H1 (cell line): Measurements from ENCODE around the gene RRM2. TPM values are rescaled to one million over a fixed set of nuclear protein-coding genes. Genes with fewer than 3 reads are reported as not detected.

Experiments used
- CREB1 ChIP-seq: IDR thresholded peaks from 2 replicates; pipeline ENCODE4 v1.6.1; 2012; ENCODE audit warnings: inconsistent platforms
- MAFK ChIP-seq: IDR thresholded peaks from 2 replicates; pipeline ENCODE4 v1.6.1; 2012; ENCODE audit warnings: low read depth, mild to moderate bottlenecking, improper control_type of control experiment, low read length
- TAF1 ChIP-seq: IDR thresholded peaks from 2 replicates; pipeline ENCODE4 v1.6.1; 2011; ENCODE audit warnings: mild to moderate bottlenecking, low read depth, low read length
- TAF7 ChIP-seq: optimal IDR thresholded peaks from 2 replicates; pipeline ENCODE3; 2011; ENCODE audit warnings: low read depth, mild to moderate bottlenecking, inconsistent platforms, low read length, moderate library complexity, borderline replicate concordance
- polyA plus RNA-seq, 7 experiments: library from polyadenylated mRNA; depleted of rRNA in 3 of 7; stranded (reverse) in 5 of 7; unstranded in 2 of 7; fragments of >200 nt in 5 of 7; fragments of 200-250 nt in 2 of 7; gene quantifications; 1 replicate in 5 of 7; 2 replicates in 1 of 7; 4 replicates in 1 of 7; pipeline versions ENCODE4 v1.2.1 to v1.2.3, GENCODE V29; 2011 to 2013; ENCODE audit warnings: missing spikeins in 2 of 7, mixed read lengths in 2 of 7
- total RNA-seq: library from RNA; stranded (reverse); fragmentation: NEBNext Ultra II Directional; extraction: Animal tissue kit (Norgen Biotek cat#: 25700); gene quantifications from 2 replicates; pipeline ENCODE4 v1.2.1, GENCODE V29; 2021
- TF ChIP-seq, protein P1 (sequence below): fragments of 300-600 bp; sonication (generic); IDR thresholded peaks from 2 replicates; pipeline ENCODE4 v1.7.1; 2012; ENCODE audit warnings: low read length, moderate library complexity, mild to moderate bottlenecking, inconsistent platforms; ENCODE audit not compliant: insufficient replicate concordance

Gene RRM2
- total and polyA plus RNA-seq, 2 of the 8 experiments (the other 6 are each of a cell fraction or from before 2014, with no cell fraction given), result 37.7 to 215 TPM

- no peak for TF ChIP-seq TAF7
- TF ChIP-seq, protein P1, sequence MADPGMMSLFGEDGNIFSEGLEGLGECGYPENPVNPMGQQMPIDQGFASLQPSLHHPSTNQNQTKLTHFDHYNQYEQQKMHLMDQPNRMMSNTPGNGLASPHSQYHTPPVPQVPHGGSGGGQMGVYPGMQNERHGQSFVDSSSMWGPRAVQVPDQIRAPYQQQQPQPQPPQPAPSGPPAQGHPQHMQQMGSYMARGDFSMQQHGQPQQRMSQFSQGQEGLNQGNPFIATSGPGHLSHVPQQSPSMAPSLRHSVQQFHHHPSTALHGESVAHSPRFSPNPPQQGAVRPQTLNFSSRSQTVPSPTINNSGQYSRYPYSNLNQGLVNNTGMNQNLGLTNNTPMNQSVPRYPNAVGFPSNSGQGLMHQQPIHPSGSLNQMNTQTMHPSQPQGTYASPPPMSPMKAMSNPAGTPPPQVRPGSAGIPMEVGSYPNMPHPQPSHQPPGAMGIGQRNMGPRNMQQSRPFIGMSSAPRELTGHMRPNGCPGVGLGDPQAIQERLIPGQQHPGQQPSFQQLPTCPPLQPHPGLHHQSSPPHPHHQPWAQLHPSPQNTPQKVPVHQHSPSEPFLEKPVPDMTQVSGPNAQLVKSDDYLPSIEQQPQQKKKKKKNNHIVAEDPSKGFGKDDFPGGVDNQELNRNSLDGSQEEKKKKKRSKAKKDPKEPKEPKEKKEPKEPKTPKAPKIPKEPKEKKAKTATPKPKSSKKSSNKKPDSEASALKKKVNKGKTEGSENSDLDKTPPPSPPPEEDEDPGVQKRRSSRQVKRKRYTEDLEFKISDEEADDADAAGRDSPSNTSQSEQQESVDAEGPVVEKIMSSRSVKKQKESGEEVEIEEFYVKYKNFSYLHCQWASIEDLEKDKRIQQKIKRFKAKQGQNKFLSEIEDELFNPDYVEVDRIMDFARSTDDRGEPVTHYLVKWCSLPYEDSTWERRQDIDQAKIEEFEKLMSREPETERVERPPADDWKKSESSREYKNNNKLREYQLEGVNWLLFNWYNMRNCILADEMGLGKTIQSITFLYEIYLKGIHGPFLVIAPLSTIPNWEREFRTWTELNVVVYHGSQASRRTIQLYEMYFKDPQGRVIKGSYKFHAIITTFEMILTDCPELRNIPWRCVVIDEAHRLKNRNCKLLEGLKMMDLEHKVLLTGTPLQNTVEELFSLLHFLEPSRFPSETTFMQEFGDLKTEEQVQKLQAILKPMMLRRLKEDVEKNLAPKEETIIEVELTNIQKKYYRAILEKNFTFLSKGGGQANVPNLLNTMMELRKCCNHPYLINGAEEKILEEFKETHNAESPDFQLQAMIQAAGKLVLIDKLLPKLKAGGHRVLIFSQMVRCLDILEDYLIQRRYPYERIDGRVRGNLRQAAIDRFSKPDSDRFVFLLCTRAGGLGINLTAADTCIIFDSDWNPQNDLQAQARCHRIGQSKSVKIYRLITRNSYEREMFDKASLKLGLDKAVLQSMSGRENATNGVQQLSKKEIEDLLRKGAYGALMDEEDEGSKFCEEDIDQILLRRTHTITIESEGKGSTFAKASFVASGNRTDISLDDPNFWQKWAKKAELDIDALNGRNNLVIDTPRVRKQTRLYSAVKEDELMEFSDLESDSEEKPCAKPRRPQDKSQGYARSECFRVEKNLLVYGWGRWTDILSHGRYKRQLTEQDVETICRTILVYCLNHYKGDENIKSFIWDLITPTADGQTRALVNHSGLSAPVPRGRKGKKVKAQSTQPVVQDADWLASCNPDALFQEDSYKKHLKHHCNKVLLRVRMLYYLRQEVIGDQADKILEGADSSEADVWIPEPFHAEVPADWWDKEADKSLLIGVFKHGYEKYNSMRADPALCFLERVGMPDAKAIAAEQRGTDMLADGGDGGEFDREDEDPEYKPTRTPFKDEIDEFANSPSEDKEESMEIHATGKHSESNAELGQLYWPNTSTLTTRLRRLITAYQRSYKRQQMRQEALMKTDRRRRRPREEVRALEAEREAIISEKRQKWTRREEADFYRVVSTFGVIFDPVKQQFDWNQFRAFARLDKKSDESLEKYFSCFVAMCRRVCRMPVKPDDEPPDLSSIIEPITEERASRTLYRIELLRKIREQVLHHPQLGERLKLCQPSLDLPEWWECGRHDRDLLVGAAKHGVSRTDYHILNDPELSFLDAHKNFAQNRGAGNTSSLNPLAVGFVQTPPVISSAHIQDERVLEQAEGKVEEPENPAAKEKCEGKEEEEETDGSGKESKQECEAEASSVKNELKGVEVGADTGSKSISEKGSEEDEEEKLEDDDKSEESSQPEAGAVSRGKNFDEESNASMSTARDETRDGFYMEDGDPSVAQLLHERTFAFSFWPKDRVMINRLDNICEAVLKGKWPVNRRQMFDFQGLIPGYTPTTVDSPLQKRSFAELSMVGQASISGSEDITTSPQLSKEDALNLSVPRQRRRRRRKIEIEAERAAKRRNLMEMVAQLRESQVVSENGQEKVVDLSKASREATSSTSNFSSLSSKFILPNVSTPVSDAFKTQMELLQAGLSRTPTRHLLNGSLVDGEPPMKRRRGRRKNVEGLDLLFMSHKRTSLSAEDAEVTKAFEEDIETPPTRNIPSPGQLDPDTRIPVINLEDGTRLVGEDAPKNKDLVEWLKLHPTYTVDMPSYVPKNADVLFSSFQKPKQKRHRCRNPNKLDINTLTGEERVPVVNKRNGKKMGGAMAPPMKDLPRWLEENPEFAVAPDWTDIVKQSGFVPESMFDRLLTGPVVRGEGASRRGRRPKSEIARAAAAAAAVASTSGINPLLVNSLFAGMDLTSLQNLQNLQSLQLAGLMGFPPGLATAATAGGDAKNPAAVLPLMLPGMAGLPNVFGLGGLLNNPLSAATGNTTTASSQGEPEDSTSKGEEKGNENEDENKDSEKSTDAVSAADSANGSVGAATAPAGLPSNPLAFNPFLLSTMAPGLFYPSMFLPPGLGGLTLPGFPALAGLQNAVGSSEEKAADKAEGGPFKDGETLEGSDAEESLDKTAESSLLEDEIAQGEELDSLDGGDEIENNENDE, result no peak
- TF ChIP-seq TAF1, result no peak
- TF ChIP-seq CREB1, result no peak
- no peak for TF ChIP-seq MAFK
Measured at GRCh38 chr2:10168221-10168620, 45.7 kb downstream of the RRM2 start (continued).
